ENCODE data around the gene KMT5B. TPM values are rescaled to one million over a fixed set of nuclear protein-coding genes. Genes with fewer than 3 reads are reported as not detected.
A peak's percentile ranks its signal among the peaks of the same experiment; 100 is the strongest.

Gene KMT5B
- total RNA-seq, 2 experiments from 2014 or later: 25.7 to 28.0 TPM

- ChIA-PET POLR2A (no interaction called here), CTCF (interaction anchor here (0.8 kb wide), 1 partner anchor 126 kb away, joined by 3 read pairs; no protein-coding TSS in a partner anchor)
- Mint-ChIP-seq H3K27me3 (no peaks in the 10 kb centered on the region), H3K36me3 (ENCODE audit: low read depth) (no peaks in the 10 kb centered on the region), H3K9me3 (no peaks in the 10 kb centered on the region), H3K4me3 (no peak overlapping the region), H3K27ac (no peak overlapping the region), H3K4me1 (peaks cover 23% of the 10 kb centered on the region)
- no peak for DNase-seq
These were observed 67.8 kb downstream of the KMT5B start for GRCh38 chr11:68145120-68145866.

- CTCF ChIA-PET: no interaction called here
These were observed 69.8 kb downstream of the KMT5B start for GRCh38 chr11:68143310-68143689.

GRCh38 chr11:68142441-68143309 is 70.4 kb downstream of the KMT5B start:
- CTCF ChIA-PET: no interaction called here
- no peaks in the 10 kb centered on the region for H3K36me3 Mint-ChIP-seq (ENCODE audit: low read depth)
- H3K27me3 Mint-ChIP-seq: peaks cover 5% of the 10 kb centered on the region
- H3K9me3 Mint-ChIP-seq: no peaks in the 10 kb centered on the region
- POLR2A ChIA-PET: no interaction called here
- H3K27ac Mint-ChIP-seq: no peak overlapping the region
- DNase-seq: no peak
- H3K4me1 Mint-ChIP-seq: peaks cover 23% of the 10 kb centered on the region
- no peak overlapping the region for H3K4me3 Mint-ChIP-seq

More at GRCh38 chr11:68143310-68143689, 69.8 kb downstream of the KMT5B start:
- H3K36me3 Mint-ChIP-seq (ENCODE audit: low read depth): no peaks in the 10 kb centered on the region
- POLR2A ChIA-PET: no interaction called here
- no peaks in the 10 kb centered on the region for H3K9me3 Mint-ChIP-seq
- H3K27ac Mint-ChIP-seq: no peak overlapping the region
- H3K27me3 Mint-ChIP-seq: peaks cover 3% of the 10 kb centered on the region
- DNase-seq: no peak
- no peak overlapping the region for H3K4me3 Mint-ChIP-seq
- peaks cover 23% of the 10 kb centered on the region for H3K4me1 Mint-ChIP-seq

- ChIA-PET CTCF (no interaction called here), POLR2A (no interaction called here)
- Mint-ChIP-seq H3K36me3 (ENCODE audit: low read depth) (no peaks in the 10 kb centered on the region), H3K4me1 (peaks cover 23% of the 10 kb centered on the region), H3K9me3 (no peaks in the 10 kb centered on the region), H3K27me3 (peaks cover 5% of the 10 kb centered on the region), H3K27ac (no peak overlapping the region), H3K4me3 (no peak overlapping the region)
- peak; percentile 58 for DNase-seq
These were observed 71.1 kb downstream of the KMT5B start for GRCh38 chr11:68142028-68142412.

GRCh38 chr11:68141246-68142027 is 71.7 kb downstream of the KMT5B start:
- H3K4me1 Mint-ChIP-seq: peaks cover 23% of the 10 kb centered on the region
- H3K9me3 Mint-ChIP-seq: no peaks in the 10 kb centered on the region
- no peak overlapping the region for H3K4me3 Mint-ChIP-seq
- ChIA-PET POLR2A (interaction anchor here (0.6 kb wide), 1 partner anchor 551 kb away, joined by 3 read pairs; no protein-coding TSS in a partner anchor), CTCF (no interaction called here)
- no peak for DNase-seq
- no peak overlapping the region for H3K27ac Mint-ChIP-seq
- H3K36me3 Mint-ChIP-seq (ENCODE audit: low read depth): no peaks in the 10 kb centered on the region
- peaks cover 7% of the 10 kb centered on the region for H3K27me3 Mint-ChIP-seq

- no peak for DNase-seq
- ChIA-PET POLR2A (interaction anchor here (0.6 kb wide), 1 partner anchor 550 kb away, joined by 3 read pairs; no protein-coding TSS in a partner anchor), CTCF (no interaction called here)
- Mint-ChIP-seq H3K9me3 (no peaks in the 10 kb centered on the region), H3K27me3 (peaks cover 8% of the 10 kb centered on the region), H3K27ac (no peak overlapping the region), H3K4me3 (no peak overlapping the region), H3K36me3 (ENCODE audit: low read depth) (no peaks in the 10 kb centered on the region), H3K4me1 (peaks cover 23% of the 10 kb centered on the region)
These were observed 72.4 kb downstream of the KMT5B start for GRCh38 chr11:68140496-68141245.

GRCh38 chr11:68138237-68138636 is 74.9 kb downstream of the KMT5B start:
- H3K27me3 Mint-ChIP-seq: peaks cover 11% of the 10 kb centered on the region

GRCh38 chr11:68137833-68138232 is 75.3 kb downstream of the KMT5B start:
- peaks cover 11% of the 10 kb centered on the region for H3K27me3 Mint-ChIP-seq
- peaks cover 14% of the 10 kb centered on the region for H3K4me1 Mint-ChIP-seq
- no peak for DNase-seq
- ChIA-PET CTCF (no interaction called here), POLR2A (no interaction called here)
- peaks cover 10% of the 10 kb centered on the region for H3K9me3 Mint-ChIP-seq
- no peak overlapping the region for H3K27ac Mint-ChIP-seq
- H3K4me3 Mint-ChIP-seq: no peak overlapping the region
- H3K36me3 Mint-ChIP-seq (ENCODE audit: low read depth): peaks cover 2% of the 10 kb centered on the region

More at GRCh38 chr11:68138237-68138636, 74.9 kb downstream of the KMT5B start:
- POLR2A ChIA-PET: no interaction called here
- no peak overlapping the region for H3K27ac Mint-ChIP-seq
- H3K4me3 Mint-ChIP-seq: no peak overlapping the region
- H3K36me3 Mint-ChIP-seq (ENCODE audit: low read depth): peaks cover 2% of the 10 kb centered on the region
- no peak for DNase-seq
- CTCF ChIA-PET: no interaction called here
- H3K4me1 Mint-ChIP-seq: peaks cover 17% of the 10 kb centered on the region
- H3K9me3 Mint-ChIP-seq: peaks cover 10% of the 10 kb centered on the region

- POLR2A ChIA-PET: no interaction called here
- Mint-ChIP-seq H3K36me3 (ENCODE audit: low read depth) (peaks cover 7% of the 10 kb centered on the region), H3K4me3 (no peak overlapping the region), H3K27ac (no peak overlapping the region), H3K27me3 (peaks cover 11% of the 10 kb centered on the region), H3K4me1 (peaks cover 5% of the 10 kb centered on the region), H3K9me3 (peaks cover 17% of the 10 kb centered on the region)
- CTCF ChIA-PET: no interaction called here
- no peak for DNase-seq
These were observed 76.2 kb downstream of the KMT5B start for GRCh38 chr11:68136866-68137265.

GRCh38 chr11:68135161-68135560 is 77.9 kb downstream of the KMT5B start:
- no peak for DNase-seq
- CTCF ChIA-PET: no interaction called here
- peaks cover 18% of the 10 kb centered on the region for H3K9me3 Mint-ChIP-seq

GRCh38 chr11:68133761-68134160 is 79.3 kb downstream of the KMT5B start:
- POLR2A ChIA-PET: no interaction called here

More at GRCh38 chr11:68135161-68135560, 77.9 kb downstream of the KMT5B start:
- Mint-ChIP-seq H3K27me3 (peaks cover 11% of the 10 kb centered on the region), H3K27ac (no peak overlapping the region), H3K4me1 (no peaks in the 10 kb centered on the region), H3K36me3 (ENCODE audit: low read depth) (peaks cover 7% of the 10 kb centered on the region), H3K4me3 (no peak overlapping the region)
- POLR2A ChIA-PET: no interaction called here

GRCh38 chr11:68130121-68130520 is 83.0 kb downstream of the KMT5B start:
- H3K4me1 Mint-ChIP-seq: no peaks in the 10 kb centered on the region
- POLR2A ChIA-PET: interaction anchor here (1.2 kb wide), 1 partner anchor 28 kb away, joined by 3 read pairs; no protein-coding TSS in a partner anchor
- H3K36me3 Mint-ChIP-seq (ENCODE audit: low read depth): peaks cover 7% of the 10 kb centered on the region
- peaks cover 18% of the 10 kb centered on the region for H3K9me3 Mint-ChIP-seq
- CTCF ChIA-PET: no interaction called here
- peaks cover 16% of the 10 kb centered on the region for H3K27me3 Mint-ChIP-seq
- DNase-seq: no peak
- no peak overlapping the region for H3K27ac Mint-ChIP-seq
- no peak overlapping the region for H3K4me3 Mint-ChIP-seq

More at GRCh38 chr11:68133761-68134160, 79.3 kb downstream of the KMT5B start:
- Mint-ChIP-seq H3K27me3 (peaks cover 24% of the 10 kb centered on the region), H3K4me3 (no peak overlapping the region), H3K36me3 (ENCODE audit: low read depth) (peaks cover 7% of the 10 kb centered on the region), H3K9me3 (peaks cover 18% of the 10 kb centered on the region), H3K27ac (no peak overlapping the region), H3K4me1 (no peaks in the 10 kb centered on the region)
- CTCF ChIA-PET: no interaction called here
- DNase-seq: no peak
